SK-N-MC (cell line): Measurements from ENCODE around the gene RWDD4.

ENCODE experiments used
- EZH2 ChIP-seq: fragments of 200-600 bp; sonication (generic); IDR thresholded peaks from one replicate; pipeline ENCODE4 v1.6.1; 2017; ENCODE audit warnings: antibody characterized with exemption
- FOXP2 ChIP-seq: optimal IDR thresholded peaks from 2 replicates; pipeline ENCODE3; 2011; ENCODE audit warnings: mild to moderate bottlenecking, moderate library complexity; ENCODE audit not compliant: insufficient read depth; ENCODE audit errors: extremely low read length, control extremely low read depth
- POLR2AphosphoS5 ChIP-seq: IDR thresholded peaks from 2 replicates; pipeline ENCODE4 v1.6.1; 2012; ENCODE audit warnings: mild to moderate bottlenecking, low read depth, low read length, borderline replicate concordance

DNA sequence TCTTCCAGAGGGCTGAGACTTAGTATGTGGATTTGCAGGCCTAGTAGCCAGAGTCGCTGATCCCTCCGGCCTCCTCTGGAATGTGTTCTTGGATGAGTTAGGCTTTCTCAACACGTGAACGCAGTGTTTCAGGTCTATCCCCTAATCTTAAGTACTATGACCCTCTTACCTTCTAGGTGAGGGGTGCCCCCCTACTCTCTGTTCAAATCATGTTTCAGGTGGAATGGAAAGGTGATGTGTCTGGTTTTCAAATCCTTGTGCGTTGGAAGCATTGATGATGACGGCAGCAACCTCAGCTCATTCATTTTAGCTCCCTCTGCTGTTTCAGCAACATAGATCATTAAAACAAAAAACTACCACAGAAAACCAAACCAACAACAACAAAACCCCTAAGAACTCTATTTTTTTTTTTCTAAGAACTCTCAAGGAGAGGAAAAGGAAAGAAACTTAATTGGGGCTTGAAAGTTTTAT, 56.4 kb downstream of the RWDD4 start:
- TF ChIP-seq EZH2 (no peak), POLR2AphosphoS5 (no peak), FOXP2 (no peak)
